Measurements from ENCODE around the gene EPB41L4B.
"Not testable (repeated sequence)": the region's sequence is repeated elsewhere in the genome, so short reads cannot be mapped to it uniquely, and the experiment has no call there.

Gene EPB41L4B

DNA sequence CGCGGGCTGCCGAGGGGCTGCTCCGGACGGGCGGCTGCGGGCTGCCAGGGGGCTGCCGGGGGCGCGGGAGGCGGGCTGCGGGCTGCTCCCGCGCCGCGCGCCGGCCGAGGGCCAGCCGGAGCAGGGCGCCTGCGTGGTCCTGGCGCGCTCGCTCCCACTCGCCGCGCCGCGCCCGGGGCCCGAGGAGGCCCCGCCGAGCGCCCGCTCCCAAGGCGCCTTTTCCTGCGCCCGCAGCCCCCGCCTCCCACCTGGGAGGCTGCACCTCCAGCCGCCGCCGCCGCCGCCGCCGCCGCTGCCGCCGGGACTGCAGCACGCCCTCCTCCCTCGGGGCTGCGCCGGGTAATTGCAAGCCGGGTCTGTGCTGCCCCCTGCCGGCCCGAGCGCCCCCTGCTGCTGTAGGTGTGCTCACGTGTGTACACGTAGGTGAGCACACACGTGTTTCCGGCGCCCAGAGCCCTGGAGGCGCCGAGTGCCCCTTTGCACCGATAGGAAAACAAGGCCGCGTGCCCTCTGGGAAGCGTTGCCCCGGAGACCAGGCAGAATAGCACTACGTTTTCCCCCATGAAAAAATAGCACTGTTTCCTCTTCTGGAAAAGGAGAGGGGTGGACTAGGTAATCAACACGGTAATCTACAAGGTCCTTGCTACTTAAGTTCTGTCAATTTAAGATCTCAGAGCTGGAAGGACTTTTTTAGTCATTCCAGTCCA, at the start of gene EPB41L4B:
Gene EPB41L4B, minus strand, starts transcription at position 318 of the 707 bp plus-strand sequence. CDS start 613 bp downstream, outside the sequence.
- peak; percentile 95 for DNase-seq

DNA sequence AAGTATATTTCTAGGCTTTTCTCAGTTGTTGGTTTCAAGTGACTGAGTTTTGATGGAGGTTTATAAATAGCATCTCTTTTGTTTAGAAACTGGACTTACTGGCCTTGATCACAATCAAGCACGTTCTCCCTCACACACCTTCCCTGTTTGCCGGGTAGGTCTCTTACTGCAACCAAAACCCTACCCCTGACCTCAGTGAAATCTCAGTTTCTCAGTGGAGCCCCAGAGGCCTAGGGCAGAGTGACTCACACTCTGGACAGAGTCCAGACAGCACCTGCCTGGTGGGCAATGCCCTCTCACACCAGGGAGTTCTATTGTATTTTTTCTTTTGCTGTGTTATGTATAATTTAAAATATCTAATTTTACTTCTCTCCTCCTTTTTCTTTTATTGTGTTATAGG, 48.4 kb upstream of the EPB41L4B start:
- no peak for DNase-seq

DNA sequence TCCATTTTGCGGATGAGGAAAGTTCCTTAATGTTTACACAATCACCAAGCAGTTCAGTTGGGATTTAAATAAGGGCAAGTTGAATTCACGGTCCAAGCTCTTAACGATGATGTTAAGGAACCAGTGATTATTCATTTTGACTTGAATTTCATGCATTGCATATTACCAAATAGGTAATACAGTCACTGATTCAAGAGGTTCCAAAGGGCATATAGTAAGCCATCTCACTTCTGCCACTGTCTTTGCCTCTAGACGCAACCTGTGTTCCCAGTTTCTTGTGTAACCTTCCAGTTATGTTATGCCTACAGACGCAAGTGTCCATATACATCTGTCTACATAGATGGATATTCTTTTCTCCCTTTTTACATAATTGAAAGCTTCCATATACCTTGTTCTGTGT, 39.9 kb upstream of the EPB41L4B start:
- DNase-seq = no peak

DNA sequence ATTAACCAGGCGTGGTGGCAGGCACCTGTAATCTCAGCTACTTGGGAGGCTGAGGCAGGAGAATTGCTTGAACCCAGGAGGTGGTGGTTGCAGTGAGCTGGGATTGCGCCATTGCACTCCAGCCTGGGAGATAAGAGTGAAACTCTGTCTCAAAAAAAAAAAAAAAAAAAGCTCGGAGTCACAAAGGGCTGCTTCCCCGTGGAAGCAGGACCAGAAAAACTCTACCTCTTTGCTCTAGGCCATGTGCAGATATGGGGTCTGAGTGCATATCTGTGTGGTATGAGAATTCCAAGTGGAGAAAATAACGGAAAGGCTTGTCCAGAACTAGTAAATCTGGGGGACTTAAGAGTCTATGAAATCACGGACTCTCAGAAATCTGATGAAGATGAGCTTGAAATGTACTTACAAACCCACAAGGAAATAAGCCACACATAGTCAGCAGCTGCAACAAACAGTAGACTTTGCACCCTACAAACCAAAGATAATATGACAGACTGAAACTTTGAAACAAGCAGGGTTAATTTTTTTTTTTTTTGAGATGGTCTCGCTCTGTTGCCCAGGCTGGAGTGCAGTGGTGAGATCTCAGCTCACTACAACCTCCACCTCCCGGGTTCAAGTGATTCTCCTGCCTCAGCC, 38.2 kb upstream of the EPB41L4B start:
- not testable (repeated sequence) for DNase-seq

DNA sequence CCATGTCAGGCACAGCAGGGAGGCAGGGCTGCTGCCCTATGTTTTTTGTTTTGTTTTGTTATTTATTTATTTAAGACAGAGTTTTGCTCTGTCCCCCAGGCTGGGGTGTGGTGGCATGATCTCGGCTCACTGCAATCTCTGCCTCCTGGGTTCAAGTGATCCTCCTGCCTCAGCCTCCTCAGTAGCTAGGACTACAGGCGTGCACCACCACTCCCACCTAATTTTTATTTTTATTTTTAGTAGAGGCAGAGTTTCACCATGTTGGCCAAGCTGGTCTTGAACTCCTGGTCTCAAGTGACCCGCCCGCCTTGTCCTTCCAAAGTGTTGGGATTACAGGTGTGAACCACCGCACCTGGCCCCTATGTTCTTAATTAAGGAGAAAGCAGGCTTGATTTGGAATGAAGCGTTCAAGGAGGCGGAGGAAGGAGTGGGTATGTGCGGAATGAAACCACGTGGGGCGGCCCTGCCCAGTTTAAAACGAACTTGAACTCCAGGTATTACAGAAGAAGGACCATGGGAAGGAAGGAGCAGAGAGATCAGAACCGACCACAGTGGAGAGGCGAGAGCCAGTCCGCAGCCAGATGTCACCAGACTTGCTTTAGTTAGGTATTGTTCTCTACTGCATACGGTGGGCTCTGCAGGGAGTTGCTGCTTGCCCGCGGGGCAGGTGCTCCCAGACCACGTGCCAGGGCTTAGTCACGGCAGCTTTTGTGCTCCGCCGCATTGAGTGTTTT, 34.9 kb upstream of the EPB41L4B start:
- no peak for DNase-seq

DNA sequence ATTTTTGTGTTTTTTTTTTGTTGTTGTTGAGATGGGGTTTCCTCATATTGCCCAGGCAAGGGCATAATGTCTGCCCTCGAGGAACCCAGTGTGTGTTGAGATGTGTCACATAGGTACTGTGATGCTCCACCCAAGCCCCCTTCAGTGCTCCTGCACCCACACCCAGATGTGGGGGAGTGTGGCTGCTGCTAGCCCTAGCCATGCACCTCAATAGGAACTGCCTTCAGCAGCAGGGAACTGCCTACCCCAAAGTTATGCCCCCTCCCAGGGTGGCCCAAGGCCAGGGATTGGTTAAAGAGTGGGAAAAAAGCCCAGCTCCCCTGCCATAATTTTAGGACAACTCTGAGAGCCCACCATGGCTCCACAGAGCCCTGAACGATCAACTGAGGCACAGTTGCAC, 33.3 kb upstream of the EPB41L4B start:
- DNase-seq = no peak

DNA sequence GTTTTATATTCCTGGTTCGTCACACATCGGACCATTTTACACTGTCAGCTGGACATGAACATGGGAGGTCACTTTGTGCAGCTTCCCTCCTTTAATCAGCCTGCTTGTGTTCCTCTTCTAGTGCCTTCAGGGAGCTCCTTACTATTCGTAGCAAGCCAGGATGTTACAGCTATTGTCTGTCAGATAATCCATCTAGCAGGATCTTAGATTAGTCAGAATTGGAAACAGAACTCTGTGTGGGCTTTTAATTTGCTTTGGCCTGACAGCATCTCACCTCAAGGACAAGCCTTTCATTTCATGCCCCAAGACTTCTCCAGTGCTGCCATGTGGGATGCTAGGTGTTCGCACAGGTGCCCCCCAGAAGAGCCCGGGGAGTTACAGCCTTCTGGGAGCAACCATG, 30.2 kb upstream of the EPB41L4B start:
- no peak for DNase-seq

DNA sequence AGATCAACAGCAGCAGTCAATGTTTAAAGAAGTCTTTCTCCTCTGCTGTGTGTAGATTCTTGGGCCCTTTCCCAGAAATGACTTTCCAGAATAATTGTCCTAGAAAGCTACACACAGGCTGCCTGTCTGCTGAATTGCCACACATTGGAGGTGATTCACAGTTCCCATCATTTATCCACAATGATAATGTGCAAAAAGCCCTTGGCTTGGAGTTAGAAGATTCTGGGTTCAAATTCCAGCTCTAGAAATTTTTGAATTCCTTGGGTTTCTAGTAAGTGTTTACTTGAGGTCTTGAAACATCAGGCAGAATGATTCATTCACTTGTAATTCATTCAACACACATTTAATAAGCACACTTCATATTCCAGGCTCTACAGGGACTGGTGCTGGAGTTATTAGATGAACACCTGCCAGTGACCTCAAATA, 28.6 kb upstream of the EPB41L4B start:
- no peak for DNase-seq

DNA sequence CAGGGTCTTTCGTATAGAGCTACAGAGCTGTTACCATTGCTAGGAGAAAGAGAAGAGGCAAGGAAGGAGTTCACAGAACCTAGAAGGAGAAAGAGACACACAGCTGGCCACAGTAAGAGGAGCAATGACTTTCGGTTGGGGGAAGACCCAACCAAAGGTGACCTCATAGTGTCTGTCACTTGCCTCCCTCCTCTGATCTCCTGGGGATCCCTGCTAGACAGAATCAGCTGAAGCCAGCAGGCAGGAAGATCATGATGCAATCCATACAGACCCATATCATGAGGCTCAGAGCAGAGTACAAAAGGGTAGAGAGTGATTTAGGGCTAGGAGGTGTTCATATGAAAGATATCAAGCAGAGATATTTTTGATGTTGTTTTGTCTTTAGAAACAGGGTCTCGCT, 26.0 kb upstream of the EPB41L4B start:
- DNase-seq = no peak

DNA sequence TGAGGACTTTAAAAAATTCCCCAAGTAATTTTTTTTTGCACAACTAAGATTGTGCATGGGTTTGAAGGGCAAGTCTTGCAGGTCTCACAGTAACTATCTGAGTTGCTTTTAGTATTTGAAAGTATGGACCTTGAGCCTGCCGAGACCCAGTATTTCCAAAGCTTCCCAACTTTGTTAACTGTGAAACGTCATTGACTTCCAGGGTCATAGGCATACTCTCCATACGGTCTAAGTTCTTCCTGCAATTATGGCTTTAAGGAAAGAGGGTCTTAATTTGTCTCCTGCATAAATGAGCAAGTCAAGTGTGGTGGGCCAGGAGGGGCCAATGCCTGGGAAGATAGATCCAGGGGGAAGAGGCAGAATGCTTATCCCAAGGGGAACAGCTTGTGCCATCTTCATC, 24.0 kb upstream of the EPB41L4B start:
- no peak for DNase-seq

DNA sequence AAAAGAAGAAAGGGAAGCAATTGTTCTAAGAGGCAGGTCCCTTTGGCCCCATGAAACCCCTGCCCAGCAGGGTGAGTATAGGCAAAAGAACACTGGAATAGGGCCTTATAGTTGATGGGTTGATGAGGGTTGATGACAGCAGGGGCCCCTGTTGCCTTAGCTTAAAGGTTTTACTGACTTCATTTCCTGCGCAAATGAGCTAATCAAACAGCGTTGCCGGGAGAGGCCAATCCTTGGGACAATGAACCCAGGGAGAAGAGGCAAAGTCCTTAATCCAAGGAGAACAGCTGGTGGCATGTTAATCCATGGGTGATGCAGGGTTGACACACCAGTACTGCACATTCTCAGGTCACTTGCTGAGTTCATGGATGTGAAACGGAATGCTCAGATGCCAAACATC, 22.0 kb upstream of the EPB41L4B start:
- no peak for DNase-seq

DNA sequence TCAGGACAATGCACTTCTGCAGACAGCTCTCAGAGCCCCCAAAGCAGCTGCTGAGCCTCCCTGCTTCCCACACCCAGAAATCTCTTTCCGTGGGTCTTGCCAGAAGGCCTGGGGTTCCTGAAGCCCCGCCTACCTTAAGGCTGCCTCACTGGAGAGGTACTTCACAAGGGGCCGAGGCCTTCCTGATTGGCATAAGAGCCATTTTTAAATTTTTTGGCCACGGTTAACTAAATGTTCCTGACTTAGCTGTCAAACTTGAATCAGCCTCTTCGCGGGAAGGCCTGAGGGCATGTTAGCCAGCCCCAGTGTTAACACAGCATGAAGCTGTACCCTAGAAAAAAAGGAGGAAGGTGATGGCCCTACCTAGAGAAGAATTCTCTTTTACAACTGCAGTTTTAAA, 20.7 kb upstream of the EPB41L4B start:
- no peak for DNase-seq

DNA sequence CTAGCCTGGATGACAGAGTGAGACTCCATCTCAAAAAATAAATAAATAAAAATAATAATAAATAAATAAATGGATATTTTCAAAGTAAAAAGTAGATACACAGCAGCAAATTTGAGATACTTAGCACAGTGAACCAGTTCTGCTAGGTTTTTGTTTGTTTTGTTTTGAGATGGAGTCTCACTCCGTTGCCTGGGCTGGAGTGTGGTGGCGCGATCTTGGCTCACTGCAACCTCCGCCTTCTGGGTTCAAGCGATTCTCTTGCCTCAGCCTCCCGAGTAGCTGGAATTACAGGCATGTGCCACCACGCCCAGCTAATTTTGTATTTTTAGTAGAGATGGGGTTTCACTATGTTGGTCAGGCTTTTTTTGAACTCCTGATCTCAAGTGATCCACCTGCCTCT, 20.1 kb upstream of the EPB41L4B start:
- not testable (repeated sequence) for DNase-seq

DNA sequence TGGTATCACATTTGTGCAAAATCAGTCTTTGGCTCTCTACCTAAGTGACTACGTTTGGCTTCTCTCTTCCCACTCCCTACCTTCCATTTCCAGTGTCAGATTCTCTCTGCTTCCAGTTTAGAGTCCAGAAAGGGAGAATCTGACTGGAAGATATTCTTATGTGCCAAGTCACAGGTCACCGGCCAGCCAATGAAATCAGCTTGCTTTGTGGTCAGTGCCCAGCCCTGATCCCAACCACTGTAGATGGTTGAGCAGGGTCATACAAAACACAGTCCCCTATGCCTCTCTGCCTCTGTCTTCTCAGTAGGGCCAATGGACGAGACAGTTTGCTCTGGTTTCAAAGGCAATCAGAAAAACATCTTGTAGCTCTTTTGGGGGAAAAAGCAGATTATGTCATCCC, 15.6 kb upstream of the EPB41L4B start:
- no peak for DNase-seq

DNA sequence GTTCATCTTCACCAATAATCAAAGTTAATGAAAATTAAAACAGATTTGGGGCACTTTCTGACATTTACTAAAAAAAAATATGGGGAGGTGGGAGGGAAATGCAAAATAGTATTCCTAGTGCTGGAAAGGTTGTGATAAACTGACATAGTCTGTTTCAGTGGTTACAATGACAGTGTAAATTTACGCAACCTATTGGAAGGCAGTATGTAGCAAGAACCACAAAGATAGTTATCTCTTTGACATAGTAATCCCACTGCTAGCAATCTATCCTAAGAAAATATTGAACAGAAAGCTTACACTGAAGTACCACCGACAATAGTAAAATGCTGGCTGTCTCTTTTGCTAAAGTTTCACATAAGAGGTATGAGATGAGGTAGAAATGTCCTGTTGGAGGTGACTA, 15.1 kb upstream of the EPB41L4B start:
- no peak for DNase-seq

DNA sequence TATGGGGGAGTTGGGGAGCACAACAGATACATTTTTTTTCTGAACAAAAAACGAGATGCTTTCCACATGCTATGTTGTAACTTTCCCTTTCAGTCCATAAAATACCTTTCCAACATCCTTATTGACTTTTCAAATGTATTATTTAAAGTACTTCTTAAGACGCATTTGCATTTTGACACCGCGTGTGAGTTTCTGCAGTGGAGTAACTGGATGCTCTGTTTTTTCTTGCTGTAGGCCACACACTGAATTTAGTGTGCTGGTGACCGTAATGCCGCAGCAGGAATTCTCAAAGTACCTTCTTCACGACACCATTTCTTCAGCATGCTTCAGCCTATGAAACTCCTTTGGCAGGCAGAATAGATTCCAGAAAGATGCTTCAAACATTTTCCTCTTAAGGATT, 14.3 kb upstream of the EPB41L4B start:
- no peak for DNase-seq

DNA sequence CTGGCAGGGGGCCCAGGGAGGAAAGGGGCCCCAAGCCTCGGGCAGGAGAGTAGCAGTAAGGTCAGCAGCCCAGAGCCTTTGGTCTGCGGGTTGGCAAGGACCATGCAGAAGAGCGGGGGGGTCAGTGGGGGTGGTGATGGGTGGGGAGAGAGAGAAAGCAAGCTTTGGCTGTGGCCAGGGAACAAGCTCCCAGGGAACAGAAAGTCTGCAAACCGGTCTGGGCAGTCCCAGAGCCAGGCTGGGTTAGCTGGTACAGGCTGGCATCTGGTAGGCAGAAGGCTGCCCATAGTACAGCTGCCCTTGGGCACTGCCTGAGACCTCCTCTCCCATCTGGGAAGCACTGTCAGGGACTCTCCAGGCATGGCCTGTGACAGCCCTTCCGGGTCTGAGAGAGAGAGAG, 10.5 kb upstream of the EPB41L4B start:
- no peak for DNase-seq

DNA sequence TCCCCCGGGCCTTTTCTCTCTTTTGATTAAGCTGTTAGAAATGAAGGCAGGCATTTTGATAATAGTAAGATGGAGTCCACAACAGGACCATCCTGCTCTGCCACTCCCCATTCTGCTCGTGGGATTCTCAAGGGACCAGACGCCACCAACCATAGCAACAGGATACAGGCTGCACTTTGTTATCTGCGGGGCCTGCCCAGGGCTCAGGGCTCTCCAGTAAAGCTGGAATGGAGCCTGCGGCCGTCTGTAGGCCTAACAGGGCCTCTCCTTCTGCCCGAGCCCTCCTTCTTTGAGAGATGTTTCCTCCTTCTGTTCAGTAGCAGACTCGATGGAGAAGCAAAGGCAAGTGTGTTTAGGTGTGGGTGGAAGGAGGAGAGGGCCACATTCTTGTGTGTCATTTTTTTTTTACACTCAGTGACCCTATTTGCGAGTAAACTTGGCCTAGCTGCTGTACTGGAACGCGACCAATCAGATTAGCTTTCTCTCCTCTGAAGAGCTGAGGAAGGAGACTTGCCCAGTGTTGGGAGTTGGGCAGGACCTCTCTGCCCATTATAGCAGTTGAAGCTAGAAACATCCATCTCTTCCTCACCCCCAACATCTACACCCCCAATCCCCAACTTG, 8.9 kb upstream of the EPB41L4B start:
- DNase-seq = no peak

DNA sequence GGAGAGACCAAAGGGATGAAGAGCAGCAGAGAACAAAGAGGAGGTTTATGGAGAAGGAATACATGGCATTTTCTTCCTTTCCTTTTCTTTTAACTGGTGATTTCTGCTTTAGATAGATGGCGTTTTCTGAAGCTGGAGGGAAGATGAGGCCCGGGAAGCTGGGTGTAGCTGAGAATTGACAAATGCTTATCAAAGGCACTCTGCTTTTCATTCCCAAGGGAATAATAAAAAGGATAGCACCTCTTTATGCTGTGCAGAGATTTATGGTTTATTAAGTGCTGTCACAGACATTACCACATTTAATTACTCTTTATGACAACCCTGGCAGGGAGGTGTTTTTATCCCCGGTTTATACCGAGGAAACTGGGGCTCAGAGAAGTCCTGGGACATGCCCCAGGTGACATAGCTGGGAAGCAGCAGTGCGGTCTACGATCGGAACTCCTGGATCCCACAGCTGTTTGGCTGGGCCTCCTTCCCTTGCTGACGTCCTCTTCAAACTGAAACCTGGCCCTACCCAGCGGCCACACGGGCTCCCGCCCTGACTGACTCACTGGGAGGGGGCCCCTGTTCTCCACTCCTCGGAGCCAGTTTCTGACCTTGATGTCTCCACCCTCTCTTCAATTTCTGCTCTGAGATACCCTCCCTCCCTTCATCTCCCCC, 8.2 kb upstream of the EPB41L4B start:
- DNase-seq = no peak

DNA sequence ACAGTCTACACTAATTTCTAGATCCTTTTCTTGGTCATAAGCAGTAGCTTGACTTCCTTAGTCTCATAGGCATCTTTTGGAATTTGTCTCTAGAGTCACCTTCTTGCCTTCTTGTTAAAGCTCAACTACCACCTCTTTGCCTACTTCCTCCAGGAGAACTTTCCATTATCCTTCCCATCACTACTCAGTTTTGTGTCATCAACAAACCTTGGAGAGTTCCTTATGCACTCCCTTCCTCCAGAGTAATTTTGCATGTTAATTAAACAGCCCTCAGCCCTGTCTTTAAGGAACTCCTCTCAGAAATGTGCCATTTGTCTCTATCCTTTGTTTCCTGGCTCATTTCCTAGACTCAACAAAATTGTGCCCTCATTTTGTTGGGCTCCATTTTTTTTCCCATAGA, 4.2 kb upstream of the EPB41L4B start:
- DNase-seq = no peak

DNA sequence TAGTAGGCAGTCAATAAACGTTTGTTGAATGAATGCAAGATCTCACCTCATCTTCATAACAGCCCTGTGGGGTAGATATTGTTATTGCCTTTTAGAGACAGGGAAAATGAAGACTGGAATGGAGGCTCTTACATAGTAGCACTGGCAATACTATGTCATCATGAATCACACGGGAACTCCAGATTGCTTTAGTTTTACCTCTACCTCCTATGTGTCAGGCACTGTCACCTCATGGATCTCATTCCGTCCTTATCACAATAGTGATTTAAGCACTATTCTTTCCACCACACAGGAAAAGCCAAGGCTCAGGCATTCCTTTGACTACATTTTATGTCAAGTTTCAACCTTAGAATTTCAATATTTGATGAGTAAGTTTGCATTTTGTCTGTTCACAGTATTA, 2.9 kb upstream of the EPB41L4B start:
- DNase-seq = no peak

DNA sequence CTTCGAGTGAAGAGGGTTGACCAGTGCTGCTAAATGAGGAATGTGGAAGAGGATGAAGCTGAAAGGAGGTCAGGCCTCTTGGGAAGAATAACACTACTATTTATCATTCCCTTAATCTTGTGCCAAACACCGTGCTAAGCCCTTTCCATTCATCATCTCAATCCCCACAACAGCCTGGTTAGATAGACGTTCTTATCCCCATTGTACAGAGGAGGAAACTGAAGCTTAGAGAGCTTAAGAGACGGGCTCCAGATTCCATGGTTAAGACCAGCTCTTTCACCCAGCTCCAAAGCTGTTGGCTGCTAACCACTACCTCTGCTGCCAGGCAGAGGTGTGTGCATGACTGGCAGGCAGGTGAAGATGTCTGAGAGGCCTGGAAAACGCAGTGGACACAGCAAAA, 868 bp upstream of the EPB41L4B start:
- DNase-seq = no peak

DNA sequence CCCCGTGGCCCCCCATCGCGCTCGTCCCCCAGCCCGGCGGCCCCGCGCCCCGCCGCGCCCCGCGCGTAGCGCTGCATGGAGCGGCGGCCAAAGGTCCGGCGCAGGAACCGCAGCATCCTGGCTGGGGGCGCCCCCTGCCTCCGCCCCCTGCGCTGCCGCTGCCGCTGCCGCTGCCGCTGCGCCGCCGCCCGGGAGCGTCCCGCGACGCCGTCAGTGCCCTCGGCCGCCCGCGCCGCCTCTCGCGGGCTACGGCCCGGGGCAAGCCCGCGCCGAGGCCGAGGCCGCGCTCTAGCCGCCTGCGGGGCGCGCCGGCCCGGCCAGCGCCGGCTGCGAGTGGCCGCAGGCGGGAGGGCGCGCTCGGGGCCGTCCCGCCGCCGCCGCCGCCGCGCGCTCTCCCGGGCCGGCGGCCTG, 523 bp downstream of the EPB41L4B start:
- no peak for DNase-seq

Measured in activated effector memory CD4-positive, alpha-beta T cell treated with anti-CD3 and anti-CD28 coated beads, Interleukin-2, amount 50 U/mL, for 16 hours (primary cell).